Progenitor cell of endocrine pancreas (in vitro differentiated cells): Measurements from ENCODE around the gene LTBR. TPM values are rescaled to one million over a fixed set of nuclear protein-coding genes. Genes with fewer than 3 reads are reported as not detected.
"Not testable (repeated sequence)": the region's sequence is repeated elsewhere in the genome, so short reads cannot be mapped to it uniquely, and the experiment has no call there.

ENCODE experiments used
- DNase-seq: peaks from one replicate; pipeline ENCODE4 v3.0.0; 2021; ENCODE audit warnings: low spot score; ENCODE audit not compliant: unreplicated experiment
- H3K27ac Mint-ChIP-seq: 2 replicates; pipeline ENCODE4 v1.8.0; 2021; ENCODE audit warnings: mild to moderate bottlenecking, moderate library complexity, mixed read lengths
- H3K27me3 Mint-ChIP-seq: 2 replicates; pipeline ENCODE4 v1.8.0; 2021; ENCODE audit warnings: mixed read lengths
- H3K36me3 Mint-ChIP-seq: 2 replicates; pipeline ENCODE4 v1.8.0; 2022; ENCODE audit warnings: mixed read lengths; ENCODE audit not compliant: insufficient read depth
- H3K4me1 Mint-ChIP-seq: 2 replicates; pipeline ENCODE4 v1.8.0; 2021; ENCODE audit warnings: low read depth, mixed read lengths
- H3K4me3 Mint-ChIP-seq: 2 replicates; pipeline ENCODE4 v1.8.0; 2021; ENCODE audit warnings: low read depth, mild to moderate bottlenecking, moderate library complexity, mixed read lengths
- H3K9me3 Mint-ChIP-seq: 2 replicates; pipeline ENCODE4 v1.8.0; 2021; ENCODE audit warnings: low read depth, mixed read lengths
- CTCF ChIP-seq: fragments of 200-600 bp; sonication (generic); IDR thresholded peaks from one replicate; pipeline ENCODE4 v1.5.0; 2021; ENCODE audit warnings: antibody characterized with exemption, mild to moderate bottlenecking; ENCODE audit not compliant: unreplicated experiment
- total RNA-seq: library from RNA; stranded (reverse); gene quantifications from 2 replicates; pipeline ENCODE4 v1.2.1, GENCODE V29; 2021

Gene LTBR
- total RNA-seq, 1 donor from 2014 or later: 17.8 TPM

- Mint-ChIP-seq H3K4me1 (peaks cover 5% of the 10 kb centered on the region), H3K9me3 (no peaks in the 10 kb centered on the region), H3K27ac (peak overlapping the region; percentile 62), H3K4me3 (no peak overlapping the region), H3K27me3 (peaks cover 12% of the 10 kb centered on the region), H3K36me3 (no peaks in the 10 kb centered on the region)
- peak; percentile 96 for TF ChIP-seq CTCF
- peak; percentile 54 for DNase-seq
Measured at GRCh38 chr12:6423267-6424007, 39.5 kb downstream of the LTBR start.

- no peak for DNase-seq
- Mint-ChIP-seq H3K27me3 (peaks cover 12% of the 10 kb centered on the region), H3K4me1 (peaks cover 5% of the 10 kb centered on the region), H3K4me3 (no peak overlapping the region), H3K9me3 (no peaks in the 10 kb centered on the region), H3K27ac (no peak overlapping the region), H3K36me3 (no peaks in the 10 kb centered on the region)
- TF ChIP-seq CTCF: no peak
Measured at GRCh38 chr12:6424008-6424347, 40.0 kb downstream of the LTBR start.

GRCh38 chr12:6424866-6425265 lies 40.9 kb downstream of the LTBR start:
- Mint-ChIP-seq H3K27ac (no peak overlapping the region), H3K9me3 (no peaks in the 10 kb centered on the region), H3K4me1 (peaks cover 3% of the 10 kb centered on the region), H3K27me3 (peaks cover 12% of the 10 kb centered on the region), H3K36me3 (no peaks in the 10 kb centered on the region), H3K4me3 (no peak overlapping the region)
- TF ChIP-seq CTCF: no peak
- DNase-seq: no peak

GRCh38 chr12:6425590-6426531 lies 41.9 kb downstream of the LTBR start:
- Mint-ChIP-seq H3K4me1 (peaks cover 2% of the 10 kb centered on the region), H3K27ac (no peak overlapping the region), H3K4me3 (no peak overlapping the region), H3K9me3 (no peaks in the 10 kb centered on the region), H3K27me3 (peaks cover 20% of the 10 kb centered on the region), H3K36me3 (no peaks in the 10 kb centered on the region)
- no peak for TF ChIP-seq CTCF
- DNase-seq: no peak

GRCh38 chr12:6426882-6427671 lies 43.1 kb downstream of the LTBR start:
- Mint-ChIP-seq H3K9me3 (no peaks in the 10 kb centered on the region), H3K27ac (no peak overlapping the region), H3K4me3 (no peak overlapping the region), H3K36me3 (no peaks in the 10 kb centered on the region), H3K4me1 (peaks cover 2% of the 10 kb centered on the region), H3K27me3 (peaks cover 27% of the 10 kb centered on the region)
- DNase-seq: no peak
- TF ChIP-seq CTCF: no peak

- not testable (repeated sequence) for H3K4me1 Mint-ChIP-seq
Measured at GRCh38 chr12:6427796-6428195, 43.8 kb downstream of the LTBR start.

More at GRCh38 chr12:6427796-6428195, 43.8 kb downstream of the LTBR start:
- DNase-seq, H3K9me3 Mint-ChIP-seq, H3K4me3 Mint-ChIP-seq, H3K27ac Mint-ChIP-seq, H3K36me3 Mint-ChIP-seq: not testable (repeated sequence)
- peaks cover 29% of the 10 kb centered on the region for H3K27me3 Mint-ChIP-seq
